ENCODE data around the gene ATAD2B. TPM values are rescaled to one million over a fixed set of nuclear protein-coding genes. Genes with fewer than 3 reads are reported as not detected.

Gene ATAD2B
- total RNA-seq, 1 experiment from 2014 or later = 19.7 TPM

GRCh38 chr2:23777826-23778225, 149.1 kb downstream of the ATAD2B start:
- Mint-ChIP-seq H3K4me1 (ENCODE audit: insufficient read depth, unreplicated experiment) (peaks cover 15% of the 10 kb centered on the region), H3K9me3 (ENCODE audit: unreplicated experiment) (peaks cover 7% of the 10 kb centered on the region), H3K27ac (ENCODE audit: low read depth, unreplicated experiment) (no peak overlapping the region), H3K36me3 (ENCODE audit: insufficient read depth, unreplicated experiment) (peaks cover 15% of the 10 kb centered on the region), H3K27me3 (ENCODE audit: insufficient read depth, unreplicated experiment) (no peaks in the 10 kb centered on the region), H3K4me3 (ENCODE audit: unreplicated experiment) (no peak overlapping the region)
- ChIA-PET CTCF (no interaction called here), POLR2A (no interaction called here)
- intact Hi-C loops (cut with micrococcal nuclease) = no loop called here
- no peak for TF ChIP-seq CTCF (IDR thresholded peaks at IDR 0.05; ENCODE audit: unreplicated experiment)
- no peak for DNase-seq (ENCODE audit: unreplicated experiment)
- BruUV-seq (replicated peaks) = no TSS peak

- Mint-ChIP-seq H3K27ac (ENCODE audit: low read depth, unreplicated experiment) (no peak overlapping the region), H3K9me3 (ENCODE audit: unreplicated experiment) (peaks cover 7% of the 10 kb centered on the region), H3K36me3 (ENCODE audit: insufficient read depth, unreplicated experiment) (peaks cover 31% of the 10 kb centered on the region), H3K4me1 (ENCODE audit: insufficient read depth, unreplicated experiment) (peaks cover 15% of the 10 kb centered on the region), H3K4me3 (ENCODE audit: unreplicated experiment) (no peak overlapping the region), H3K27me3 (ENCODE audit: insufficient read depth, unreplicated experiment) (no peaks in the 10 kb centered on the region)
- POLR2A ChIA-PET = no interaction called here
- BruUV-seq (replicated peaks) = no TSS peak
- TF ChIP-seq CTCF (IDR thresholded peaks at IDR 0.05; ENCODE audit: unreplicated experiment) = no peak
- CTCF ChIA-PET = no interaction called here
- DNase-seq (ENCODE audit: unreplicated experiment) = peak; percentile 36
- intact Hi-C loops (cut with micrococcal nuclease) = no loop called here
Measured at GRCh38 chr2:23776021-23776420, 150.9 kb downstream of the ATAD2B start.

GRCh38 chr2:23772684-23773083, 154.2 kb downstream of the ATAD2B start:
- Mint-ChIP-seq H3K27me3 (ENCODE audit: insufficient read depth, unreplicated experiment) (no peaks in the 10 kb centered on the region), H3K27ac (ENCODE audit: low read depth, unreplicated experiment) (no peak overlapping the region), H3K36me3 (ENCODE audit: insufficient read depth, unreplicated experiment) (peaks cover 44% of the 10 kb centered on the region), H3K9me3 (ENCODE audit: unreplicated experiment) (peaks cover 7% of the 10 kb centered on the region), H3K4me1 (ENCODE audit: insufficient read depth, unreplicated experiment) (peaks cover 26% of the 10 kb centered on the region), H3K4me3 (ENCODE audit: unreplicated experiment) (no peak overlapping the region)
- intact Hi-C loops (cut with micrococcal nuclease) = no loop called here
- BruUV-seq (replicated peaks) = no TSS peak
- ChIA-PET CTCF (interaction anchor here (0.5 kb wide), 1 partner anchor 41 kb away, joined by 4 read pairs; no protein-coding TSS in a partner anchor), POLR2A (no interaction called here)
- TF ChIP-seq CTCF (IDR thresholded peaks at IDR 0.05; ENCODE audit: unreplicated experiment) = no peak
- no peak for DNase-seq (ENCODE audit: unreplicated experiment)

- Mint-ChIP-seq H3K4me3 (ENCODE audit: unreplicated experiment) (no peak overlapping the region), H3K9me3 (ENCODE audit: unreplicated experiment) (peaks cover 7% of the 10 kb centered on the region), H3K4me1 (ENCODE audit: insufficient read depth, unreplicated experiment) (peaks cover 33% of the 10 kb centered on the region), H3K27me3 (ENCODE audit: insufficient read depth, unreplicated experiment) (no peaks in the 10 kb centered on the region), H3K27ac (ENCODE audit: low read depth, unreplicated experiment) (no peak overlapping the region), H3K36me3 (ENCODE audit: insufficient read depth, unreplicated experiment) (peaks cover 50% of the 10 kb centered on the region)
- intact Hi-C loops (cut with micrococcal nuclease) = no loop called here
- no peak for DNase-seq (ENCODE audit: unreplicated experiment)
- POLR2A ChIA-PET = interaction anchor here (0.7 kb wide), 2 partner anchors 13 to 340 kb away, joined by 3 read pairs; no protein-coding TSS in a partner anchor
- TF ChIP-seq CTCF (IDR thresholded peaks at IDR 0.05; ENCODE audit: unreplicated experiment) = no peak
- BruUV-seq (replicated peaks) = no TSS peak
- CTCF ChIA-PET = interaction anchor here (0.9 to 1.6 kb wide), 2 partner anchors 396 to 1416 kb away, joined by 3 to 4 read pairs; no protein-coding TSS in a partner anchor
Measured at GRCh38 chr2:23772056-23772455, 154.9 kb downstream of the ATAD2B start.

All from MCF 10A (cell line).